NT2/D1 (cell line): ENCODE results near the gene GALNT18.

ENCODE experiments used
- DNase-seq: peaks from one replicate; pipeline ENCODE4 v3.0.0-alpha.2; 2011; ENCODE audit warnings: low read depth, low spot score
- H3K27me3 ChIP-seq: 2 replicates; pipeline ENCODE4 v1.6.0; 2011; ENCODE audit warnings: mild to moderate bottlenecking; ENCODE audit not compliant: insufficient read length, insufficient read depth
- H3K36me3 ChIP-seq: 2 replicates; pipeline ENCODE4 v1.6.1; 2011; ENCODE audit warnings: mild to moderate bottlenecking, low read length, mixed read lengths; ENCODE audit not compliant: insufficient read depth, insufficient read length
- H3K4me1 ChIP-seq: 2 replicates; pipeline ENCODE4 v1.5.1; 2011; ENCODE audit not compliant: insufficient read depth, insufficient read length
- H3K4me3 ChIP-seq: 2 replicates; pipeline ENCODE4 v1.5.1; 2011; ENCODE audit warnings: low read depth; ENCODE audit not compliant: insufficient read length
- H3K9ac ChIP-seq: 2 replicates; pipeline ENCODE4 v1.6.0; 2011; ENCODE audit warnings: low read depth; ENCODE audit not compliant: insufficient read length
- H3K9me3 ChIP-seq: 2 replicates; pipeline ENCODE4 v1.5.1; 2011; ENCODE audit warnings: mild to moderate bottlenecking, low read length; ENCODE audit not compliant: insufficient read depth
- SUZ12 ChIP-seq: IDR thresholded peaks from 2 replicates; pipeline ENCODE4 v1.6.1; 2011; ENCODE audit not compliant: insufficient read length, insufficient read depth; ENCODE audit errors: extremely low read depth
- YY1 ChIP-seq: IDR thresholded peaks from 2 replicates; pipeline ENCODE4 v1.6.1; 2011; ENCODE audit not compliant: insufficient read length, insufficient read depth
- ZNF274 ChIP-seq: IDR thresholded peaks from 2 replicates; pipeline ENCODE4 v1.6.1; 2011; ENCODE audit warnings: mild to moderate bottlenecking, low read depth, low read length

GALNT18 gene

DNA sequence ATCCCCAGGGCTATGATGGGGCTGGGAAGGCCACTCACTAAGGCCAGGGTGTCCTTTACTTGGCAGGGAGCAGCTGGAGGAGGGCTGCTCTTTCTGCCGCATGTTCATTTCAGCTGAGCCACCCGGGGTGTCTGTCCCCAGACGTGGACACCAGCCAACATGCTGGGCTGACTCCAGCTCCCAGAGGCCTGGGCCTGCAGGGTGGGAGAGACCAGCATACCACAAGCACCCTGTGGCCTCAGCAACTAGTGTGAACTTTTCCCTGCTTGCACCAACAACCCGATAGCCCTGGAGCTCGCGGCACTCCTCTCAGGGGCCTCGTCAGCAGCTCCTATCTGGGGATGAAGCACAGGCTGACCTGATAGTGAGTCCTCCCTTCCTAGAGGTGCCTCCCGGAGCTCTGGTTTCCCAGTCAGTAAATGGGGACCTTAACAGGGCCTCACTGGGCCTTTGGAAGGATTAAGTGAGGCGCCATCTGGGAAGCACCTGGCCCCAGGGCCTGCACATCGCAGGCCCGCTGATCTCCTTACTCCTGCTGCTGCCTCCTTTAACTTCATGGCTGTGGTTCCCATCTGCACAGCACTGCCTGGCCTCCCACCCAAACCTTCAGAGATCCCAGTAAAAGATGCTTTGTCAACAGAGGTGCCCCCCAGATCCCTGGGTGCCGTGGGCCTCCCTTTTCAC, 83.4 kb downstream of the GALNT18 start:
- H3K9ac ChIP-seq: no peak overlapping the region
- no peaks in the 10 kb centered on the region for H3K9me3 ChIP-seq
- H3K4me3 ChIP-seq: no peak overlapping the region
- no peak for DNase-seq
- H3K36me3 ChIP-seq: no peaks in the 10 kb centered on the region
- H3K27me3 ChIP-seq: no peaks in the 10 kb centered on the region
- peaks cover 2% of the 10 kb centered on the region for H3K4me1 ChIP-seq
- no peak for TF ChIP-seq YY1
- no peak for TF ChIP-seq ZNF274
- TF ChIP-seq SUZ12: no peak

DNA sequence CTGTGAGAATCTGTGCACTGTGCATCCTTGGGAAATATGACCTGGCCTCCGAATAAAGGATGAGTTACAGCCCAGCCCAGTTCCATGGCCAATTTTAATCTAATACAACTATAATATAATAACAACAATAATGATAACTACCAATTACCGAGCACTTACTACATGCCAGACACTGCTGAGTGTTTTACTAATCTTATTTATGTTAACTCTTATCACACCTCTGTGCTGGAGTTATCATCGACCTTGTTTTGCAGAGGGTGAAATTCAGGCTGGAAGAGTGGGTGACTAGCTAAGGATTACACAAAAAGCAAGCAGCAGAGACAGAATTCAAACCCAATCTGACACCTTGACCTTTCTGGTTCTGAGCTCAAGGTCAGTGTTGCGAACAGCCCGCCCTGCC, 83.9 kb downstream of the GALNT18 start:
- Histone ChIP-seq H3K36me3 (no peaks in the 10 kb centered on the region), H3K9ac (no peak overlapping the region), H3K9me3 (no peaks in the 10 kb centered on the region), H3K4me1 (peaks cover 2% of the 10 kb centered on the region), H3K27me3 (no peaks in the 10 kb centered on the region), H3K4me3 (no peak overlapping the region)
- TF ChIP-seq YY1 (no peak), SUZ12 (no peak), ZNF274 (no peak)
- DNase-seq: no peak

DNA sequence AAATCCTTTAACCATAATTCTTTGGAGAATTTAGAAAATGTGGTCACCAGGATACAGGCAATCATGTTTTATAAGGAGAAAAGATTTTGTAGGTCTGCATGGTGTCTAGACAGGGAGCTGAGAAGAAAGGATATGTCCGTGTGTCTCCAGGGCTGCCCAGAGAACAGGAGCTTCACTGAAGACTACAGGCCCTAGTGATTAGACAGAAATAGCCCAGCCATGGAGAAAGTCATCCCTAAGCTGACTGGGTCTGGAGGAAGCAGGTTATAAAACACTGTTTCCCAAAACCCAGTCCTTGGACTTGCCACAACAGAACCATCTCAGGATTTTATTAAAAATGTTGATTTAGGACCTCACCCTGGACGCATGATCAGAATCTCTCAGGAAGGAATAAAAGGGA, 84.4 kb downstream of the GALNT18 start:
- Histone ChIP-seq H3K4me1 (peaks cover 2% of the 10 kb centered on the region), H3K4me3 (no peak overlapping the region), H3K27me3 (no peaks in the 10 kb centered on the region), H3K9me3 (no peaks in the 10 kb centered on the region), H3K9ac (no peak overlapping the region), H3K36me3 (no peaks in the 10 kb centered on the region)
- DNase-seq: no peak
- TF ChIP-seq YY1: no peak
- no peak for TF ChIP-seq ZNF274
- no peak for TF ChIP-seq SUZ12

DNA sequence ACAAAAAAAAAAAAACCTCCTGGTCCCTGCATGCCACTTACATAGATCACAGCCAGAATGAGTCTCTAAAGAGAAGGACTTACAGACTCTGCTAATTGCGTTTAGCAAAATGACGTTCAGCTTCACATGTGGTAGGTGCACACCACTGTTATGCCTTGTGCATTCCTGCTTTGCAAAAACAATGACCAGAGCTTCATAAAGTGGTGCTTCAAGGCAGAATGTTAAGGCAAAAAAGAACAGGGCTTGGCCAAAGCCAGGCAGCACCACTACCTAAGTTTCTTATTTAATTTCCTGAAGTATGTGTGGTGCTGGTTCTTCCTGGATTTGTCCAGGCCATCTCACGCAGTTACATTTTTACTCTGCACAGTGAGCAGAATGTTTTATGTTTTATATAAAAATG, 85.2 kb downstream of the GALNT18 start:
- no peak for TF ChIP-seq YY1
- no peak for TF ChIP-seq SUZ12
- no peak for TF ChIP-seq ZNF274
- no peak for DNase-seq
- H3K9me3 ChIP-seq: no peaks in the 10 kb centered on the region
- H3K4me3 ChIP-seq: no peak overlapping the region
- H3K36me3 ChIP-seq: no peaks in the 10 kb centered on the region
- peaks cover 2% of the 10 kb centered on the region for H3K4me1 ChIP-seq
- H3K27me3 ChIP-seq: no peaks in the 10 kb centered on the region
- H3K9ac ChIP-seq: no peak overlapping the region

DNA sequence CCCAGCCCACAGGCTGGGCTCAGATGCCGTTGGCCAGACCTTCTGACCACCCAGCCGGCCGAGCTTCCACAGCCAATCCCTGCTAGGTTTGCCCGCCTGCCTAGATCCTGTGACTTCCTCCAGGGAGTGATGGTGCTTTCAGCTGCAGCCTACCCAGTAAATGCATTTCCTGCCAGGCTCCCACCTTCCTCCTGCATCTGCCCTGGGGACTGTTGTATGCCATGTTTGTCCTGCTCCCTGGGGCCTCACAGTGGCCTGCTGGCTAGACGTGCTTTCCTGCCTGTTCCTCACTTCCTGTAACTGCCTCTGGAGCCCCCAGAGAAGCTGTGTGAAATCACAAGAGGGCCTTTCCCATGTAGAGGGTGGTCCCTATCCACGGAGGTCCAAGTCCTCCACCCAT, 86.2 kb downstream of the GALNT18 start:
- no peaks in the 10 kb centered on the region for H3K27me3 ChIP-seq
- TF ChIP-seq SUZ12 (no peak), YY1 (no peak), ZNF274 (no peak)
- no peaks in the 10 kb centered on the region for H3K9me3 ChIP-seq
- H3K9ac ChIP-seq: no peak overlapping the region
- no peak for DNase-seq
- H3K36me3 ChIP-seq: no peaks in the 10 kb centered on the region
- H3K4me1 ChIP-seq: peaks cover 4% of the 10 kb centered on the region
- H3K4me3 ChIP-seq: no peak overlapping the region

DNA sequence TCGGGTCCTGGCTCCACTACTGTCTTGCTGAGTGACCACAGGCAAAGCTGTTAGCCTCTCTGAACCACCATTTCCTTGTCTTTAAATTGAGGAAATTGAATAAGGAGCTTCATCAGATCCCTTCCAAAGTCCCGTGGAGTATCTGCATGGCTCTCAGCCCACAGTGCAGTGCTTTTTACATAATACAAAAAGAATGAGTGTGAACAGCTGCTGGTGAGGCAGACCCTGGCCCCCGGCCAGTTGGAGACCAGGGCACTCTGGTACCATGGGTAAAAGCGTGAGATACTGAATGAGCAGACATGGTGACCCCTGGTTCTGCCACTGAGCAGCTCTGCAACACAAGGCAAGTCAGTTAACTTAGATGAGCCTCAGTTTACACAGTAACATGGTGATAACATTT, 86.8 kb downstream of the GALNT18 start:
- no peaks in the 10 kb centered on the region for H3K9me3 ChIP-seq
- H3K9ac ChIP-seq: no peak overlapping the region
- TF ChIP-seq SUZ12: no peak
- H3K36me3 ChIP-seq: no peaks in the 10 kb centered on the region
- no peak for DNase-seq
- H3K27me3 ChIP-seq: no peaks in the 10 kb centered on the region
- peaks cover 6% of the 10 kb centered on the region for H3K4me1 ChIP-seq
- H3K4me3 ChIP-seq: no peak overlapping the region

DNA sequence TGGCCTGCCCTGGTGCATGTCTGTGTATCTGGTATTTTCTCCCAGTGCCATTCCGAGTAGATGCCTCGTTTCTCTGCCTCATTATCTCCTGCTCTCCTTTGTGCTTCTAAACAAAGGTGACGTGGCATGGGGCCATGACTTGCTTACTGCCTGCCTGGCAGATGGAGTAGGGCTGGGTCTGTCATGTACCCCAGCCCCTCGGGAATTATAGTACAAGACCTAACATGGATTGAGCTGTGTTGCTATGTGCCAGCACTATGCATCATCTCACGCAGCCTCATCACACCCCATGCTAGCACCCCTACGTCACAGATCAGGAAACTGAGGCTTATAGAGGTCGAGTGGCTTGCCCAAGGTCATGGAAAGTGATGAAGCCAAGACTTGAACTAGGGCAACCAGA, 88.1 kb downstream of the GALNT18 start:
- Histone ChIP-seq H3K4me3 (no peak overlapping the region), H3K36me3 (no peaks in the 10 kb centered on the region), H3K9me3 (no peaks in the 10 kb centered on the region), H3K27me3 (no peaks in the 10 kb centered on the region), H3K9ac (no peak overlapping the region), H3K4me1 (peaks cover 6% of the 10 kb centered on the region)
- DNase-seq: no peak
- TF ChIP-seq YY1: no peak
- TF ChIP-seq SUZ12: no peak
- TF ChIP-seq ZNF274: no peak

DNA sequence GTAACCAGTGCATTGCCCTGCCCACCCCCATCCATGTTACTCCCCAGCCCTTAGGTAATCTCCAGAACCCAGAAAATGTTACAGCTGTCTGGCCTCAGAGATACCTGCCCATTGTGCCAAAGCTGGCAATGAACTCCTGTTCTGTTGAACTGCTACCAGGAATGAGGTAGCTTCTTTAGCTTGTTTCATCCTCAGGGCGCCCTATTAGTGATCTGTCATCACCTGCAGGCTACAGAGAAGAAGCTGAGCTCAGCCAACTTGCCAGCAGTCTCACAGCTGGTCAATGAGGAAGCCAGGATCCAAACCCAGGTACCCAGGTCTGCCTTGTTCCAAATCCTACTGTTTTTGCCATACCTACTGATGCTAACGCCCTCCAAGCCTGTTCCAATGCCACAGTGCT, 88.7 kb downstream of the GALNT18 start:
- TF ChIP-seq SUZ12 (no peak), YY1 (no peak), ZNF274 (no peak)
- H3K4me1 ChIP-seq: peaks cover 4% of the 10 kb centered on the region
- no peaks in the 10 kb centered on the region for H3K27me3 ChIP-seq
- no peak for DNase-seq
- H3K9me3 ChIP-seq: no peaks in the 10 kb centered on the region
- H3K9ac ChIP-seq: no peak overlapping the region
- H3K4me3 ChIP-seq: no peak overlapping the region
- no peaks in the 10 kb centered on the region for H3K36me3 ChIP-seq
